ENCODE results near the gene NCL.

DNA sequence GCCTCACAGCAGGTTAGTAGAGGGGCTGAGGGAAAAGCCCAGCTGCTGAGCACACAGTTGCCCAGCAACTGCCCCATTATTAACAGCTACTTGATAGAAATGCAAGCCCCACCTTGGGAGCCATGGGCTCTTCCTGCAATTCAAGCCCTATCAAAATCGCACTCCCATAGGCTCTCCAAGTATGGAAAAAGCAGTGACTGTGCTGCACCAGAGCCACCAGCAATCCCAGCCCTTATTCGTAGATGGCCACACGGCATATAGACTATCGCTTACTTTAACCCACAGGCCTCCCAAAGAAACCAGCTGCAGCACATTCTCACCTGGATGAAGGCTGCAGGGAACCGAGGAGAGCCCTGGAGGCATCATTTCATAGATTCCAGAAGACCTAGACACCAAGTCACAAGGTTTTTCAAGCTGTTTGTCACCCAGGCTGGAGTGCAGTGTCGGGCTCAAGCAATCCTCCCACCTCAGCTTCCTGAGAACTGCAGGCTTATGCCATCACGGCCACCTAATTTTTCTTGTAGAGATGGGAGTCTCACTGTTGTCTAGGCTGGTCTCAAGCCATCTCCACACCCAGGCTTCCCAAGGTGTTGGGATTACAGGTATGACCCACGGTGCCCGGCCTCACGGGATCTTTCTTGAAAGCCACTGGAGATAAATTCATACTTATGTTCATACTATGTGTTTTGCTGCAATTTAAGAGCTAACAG lies 11.3 kb downstream of the NCL start:
- TF ChIP-seq, protein P1, sequence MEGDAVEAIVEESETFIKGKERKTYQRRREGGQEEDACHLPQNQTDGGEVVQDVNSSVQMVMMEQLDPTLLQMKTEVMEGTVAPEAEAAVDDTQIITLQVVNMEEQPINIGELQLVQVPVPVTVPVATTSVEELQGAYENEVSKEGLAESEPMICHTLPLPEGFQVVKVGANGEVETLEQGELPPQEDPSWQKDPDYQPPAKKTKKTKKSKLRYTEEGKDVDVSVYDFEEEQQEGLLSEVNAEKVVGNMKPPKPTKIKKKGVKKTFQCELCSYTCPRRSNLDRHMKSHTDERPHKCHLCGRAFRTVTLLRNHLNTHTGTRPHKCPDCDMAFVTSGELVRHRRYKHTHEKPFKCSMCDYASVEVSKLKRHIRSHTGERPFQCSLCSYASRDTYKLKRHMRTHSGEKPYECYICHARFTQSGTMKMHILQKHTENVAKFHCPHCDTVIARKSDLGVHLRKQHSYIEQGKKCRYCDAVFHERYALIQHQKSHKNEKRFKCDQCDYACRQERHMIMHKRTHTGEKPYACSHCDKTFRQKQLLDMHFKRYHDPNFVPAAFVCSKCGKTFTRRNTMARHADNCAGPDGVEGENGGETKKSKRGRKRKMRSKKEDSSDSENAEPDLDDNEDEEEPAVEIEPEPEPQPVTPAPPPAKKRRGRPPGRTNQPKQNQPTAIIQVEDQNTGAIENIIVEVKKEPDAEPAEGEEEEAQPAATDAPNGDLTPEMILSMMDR (IDR thresholded peaks at IDR 0.05; ENCODE audit: poor library complexity, severe bottlenecking), result no peak
- no peak for TF ChIP-seq POLR2AphosphoS5 (IDR thresholded peaks at IDR 0.05)
- no peak for TF ChIP-seq EZH2 (IDR thresholded peaks at IDR 0.05; ENCODE audit: borderline replicate concordance, insufficient read depth, low read length, poor library complexity, severe bottlenecking)
- TF ChIP-seq EP300 (conservative IDR thresholded peaks at IDR 0.05; ENCODE audit: poor library complexity, severe bottlenecking), result no peak
- TF ChIP-seq RAD21 (conservative IDR thresholded peaks at IDR 0.05), result no peak

Measured in neural cell (in vitro differentiated cells).